Measurements from ENCODE around the gene EPHB1.

Gene EPHB1

DNA sequence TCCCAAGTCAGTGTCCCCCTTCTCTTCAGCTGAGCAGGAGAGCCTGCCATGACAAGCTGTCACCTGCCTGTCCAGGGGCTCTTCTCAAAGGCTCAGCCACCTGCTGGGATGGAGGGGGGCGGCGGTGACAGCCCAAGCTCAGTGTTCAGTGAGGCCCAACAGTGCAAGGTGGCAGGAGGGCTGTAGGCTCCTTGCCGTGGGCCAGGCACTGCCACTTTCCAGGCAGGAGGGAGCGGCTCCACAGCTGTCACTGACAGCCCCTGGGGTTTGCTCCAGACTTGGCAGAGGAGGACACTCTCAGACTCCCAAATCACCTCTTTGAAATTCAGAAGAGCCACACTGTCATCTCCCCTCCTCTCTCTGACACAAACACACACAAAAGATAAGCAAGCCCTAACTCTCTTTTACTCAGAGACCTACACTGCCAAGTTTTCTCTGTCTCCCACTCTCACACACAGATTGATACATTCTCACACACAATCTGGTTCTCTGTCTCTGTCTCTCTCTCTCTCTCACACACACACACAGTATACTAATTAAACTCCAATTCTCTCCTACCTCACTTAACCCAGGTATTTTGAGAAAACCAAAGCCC, 443.3 kb downstream of the EPHB1 start:
- H3K27ac ChIP-seq, result no peak overlapping the region
- no peak for DNase-seq (ENCODE audit: low read depth, low spot score)
- H3K36me3 ChIP-seq (ENCODE audit: insufficient read depth, low read length), result no peaks in the 10 kb centered on the region
- no peaks in the 10 kb centered on the region for H3K9me3 ChIP-seq (ENCODE audit: low read depth, low read length)
- no peak for TF ChIP-seq EZH2 (IDR thresholded peaks at IDR 0.05)
- no peak overlapping the region for H3K4me3 ChIP-seq
- H3K9ac ChIP-seq (ENCODE audit: insufficient read length), result no peak overlapping the region

DNA sequence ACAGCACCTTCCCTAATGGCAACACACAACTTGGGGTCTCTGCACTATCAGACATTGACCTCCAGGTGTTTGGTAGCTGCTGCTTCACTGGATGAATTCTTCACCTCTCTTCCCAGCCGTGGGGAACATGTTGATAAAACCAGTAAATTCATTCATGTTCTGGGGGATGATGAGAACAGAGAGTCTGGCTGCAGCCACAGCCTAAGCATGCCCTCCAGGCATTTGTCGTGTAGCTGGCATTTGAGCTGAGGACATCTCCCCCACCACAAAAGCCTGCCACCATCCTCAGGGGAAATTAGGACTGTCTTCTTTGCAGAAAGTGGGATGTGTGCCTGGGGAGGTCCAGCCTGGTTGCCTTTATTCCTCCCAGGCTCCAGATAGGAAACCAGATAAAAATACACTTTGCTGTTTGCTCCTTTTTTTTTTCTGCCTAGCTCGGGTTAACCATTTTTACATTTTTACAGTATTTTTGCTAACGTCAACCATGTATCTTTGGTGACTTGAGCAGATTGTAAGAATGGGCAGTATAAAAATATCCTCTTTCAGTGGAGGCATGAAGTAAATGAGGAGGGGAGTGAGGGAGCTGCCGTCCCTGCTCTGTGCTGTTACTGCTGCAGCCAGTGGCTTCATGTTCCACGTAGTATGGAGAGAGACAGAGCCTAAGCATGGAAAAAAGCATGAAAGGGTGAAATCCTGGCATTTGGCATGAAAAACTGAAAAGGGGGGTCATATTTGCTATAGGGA, 444.0 kb downstream of the EPHB1 start:
- TF ChIP-seq POLR2AphosphoS5 (IDR thresholded peaks at IDR 0.05; ENCODE audit: borderline replicate concordance, low read depth, low read length), result no peak
- no peak for TF ChIP-seq EZH2 (IDR thresholded peaks at IDR 0.05)
- no peak for TF ChIP-seq FOXP2 (optimal IDR thresholded peaks at IDR 0.05; ENCODE audit: control extremely low read depth, extremely low read length, insufficient read depth)
- Histone ChIP-seq H3K36me3 (ENCODE audit: insufficient read depth, low read length) (no peaks in the 10 kb centered on the region), H3K9me3 (ENCODE audit: low read depth, low read length) (no peaks in the 10 kb centered on the region), H3K27ac (no peak overlapping the region), H3K9ac (ENCODE audit: insufficient read length) (no peak overlapping the region), H3K4me3 (no peak overlapping the region)
- no peak for DNase-seq (ENCODE audit: low read depth, low spot score)

DNA sequence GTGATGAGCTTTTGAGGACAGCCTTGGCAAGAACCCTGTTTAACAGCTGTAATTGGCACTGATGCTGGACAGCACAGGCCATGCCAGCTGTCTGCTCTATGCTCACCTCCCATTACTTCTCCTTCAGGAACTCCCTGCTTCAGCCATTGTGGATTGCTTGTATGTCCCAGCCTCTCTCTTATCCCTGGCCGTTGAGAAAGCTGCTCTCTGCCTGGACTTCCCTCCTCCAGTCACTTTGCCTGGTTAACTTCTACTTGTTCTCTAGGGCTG, 444.5 kb downstream of the EPHB1 start:
- TF ChIP-seq EZH2 (IDR thresholded peaks at IDR 0.05) (no peak), POLR2AphosphoS5 (IDR thresholded peaks at IDR 0.05; ENCODE audit: borderline replicate concordance, low read depth, low read length) (no peak), FOXP2 (optimal IDR thresholded peaks at IDR 0.05; ENCODE audit: control extremely low read depth, extremely low read length, insufficient read depth) (no peak)
- H3K36me3 ChIP-seq (ENCODE audit: insufficient read depth, low read length), result no peaks in the 10 kb centered on the region
- no peak overlapping the region for H3K9ac ChIP-seq (ENCODE audit: insufficient read length)
- H3K4me3 ChIP-seq, result no peak overlapping the region
- H3K27ac ChIP-seq, result no peak overlapping the region
- DNase-seq (ENCODE audit: low read depth, low spot score), result no peak
- H3K9me3 ChIP-seq (ENCODE audit: low read depth, low read length), result no peaks in the 10 kb centered on the region

DNA sequence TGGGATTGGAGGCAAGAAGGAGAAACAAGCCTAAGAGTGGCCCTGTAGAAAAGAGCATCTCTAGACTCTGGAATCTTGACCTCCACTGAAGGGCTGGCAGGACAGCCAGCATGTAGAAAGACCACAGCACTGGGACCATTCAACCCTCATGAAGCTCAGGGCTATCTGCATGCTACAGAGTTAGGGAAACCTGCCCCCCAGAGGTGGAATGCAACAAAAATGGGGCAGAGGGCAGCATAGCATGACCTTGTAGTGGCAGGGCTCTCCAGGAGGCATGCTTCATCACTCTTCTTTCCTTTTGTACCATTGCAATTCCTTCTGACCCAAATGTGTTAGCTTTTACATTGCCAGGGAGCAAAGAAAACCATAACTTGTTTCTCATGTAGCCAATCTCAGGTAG, 445.4 kb downstream of the EPHB1 start:
- Histone ChIP-seq H3K4me3 (no peak overlapping the region), H3K9me3 (ENCODE audit: low read depth, low read length) (no peaks in the 10 kb centered on the region), H3K9ac (ENCODE audit: insufficient read length) (no peak overlapping the region), H3K36me3 (ENCODE audit: insufficient read depth, low read length) (no peaks in the 10 kb centered on the region), H3K27ac (no peak overlapping the region)
- no peak for TF ChIP-seq EZH2 (IDR thresholded peaks at IDR 0.05)
- TF ChIP-seq FOXP2 (optimal IDR thresholded peaks at IDR 0.05; ENCODE audit: control extremely low read depth, extremely low read length, insufficient read depth), result no peak
- TF ChIP-seq POLR2AphosphoS5 (IDR thresholded peaks at IDR 0.05; ENCODE audit: borderline replicate concordance, low read depth, low read length), result no peak
- no peak for DNase-seq (ENCODE audit: low read depth, low spot score)

DNA sequence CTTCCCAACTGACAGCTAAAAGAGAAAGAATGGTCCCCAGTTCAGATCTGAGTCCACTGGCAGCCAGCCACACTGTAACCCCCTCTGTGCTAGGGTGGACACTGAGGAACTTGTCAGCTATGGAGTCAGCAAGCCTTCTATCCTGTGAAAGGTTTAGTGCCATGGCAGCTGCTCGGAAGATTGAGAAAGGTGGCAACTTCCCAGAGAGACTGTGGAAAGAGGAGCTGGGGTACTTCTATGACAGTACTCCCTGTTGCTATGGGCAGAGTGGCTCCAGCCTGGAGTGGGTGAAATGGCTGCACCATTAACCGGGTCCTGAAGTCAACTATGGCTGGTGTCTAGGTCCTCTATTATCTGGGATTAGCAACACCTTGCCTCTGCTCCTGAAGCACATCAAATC, 447.2 kb downstream of the EPHB1 start:
- no peak overlapping the region for H3K9ac ChIP-seq (ENCODE audit: insufficient read length)
- H3K9me3 ChIP-seq (ENCODE audit: low read depth, low read length), result no peaks in the 10 kb centered on the region
- no peaks in the 10 kb centered on the region for H3K36me3 ChIP-seq (ENCODE audit: insufficient read depth, low read length)
- DNase-seq (ENCODE audit: low read depth, low spot score), result no peak
- no peak overlapping the region for H3K27ac ChIP-seq
- H3K4me3 ChIP-seq, result no peak overlapping the region
- TF ChIP-seq POLR2AphosphoS5 (IDR thresholded peaks at IDR 0.05; ENCODE audit: borderline replicate concordance, low read depth, low read length) (no peak), EZH2 (IDR thresholded peaks at IDR 0.05) (no peak), FOXP2 (optimal IDR thresholded peaks at IDR 0.05; ENCODE audit: control extremely low read depth, extremely low read length, insufficient read depth) (no peak)

DNA sequence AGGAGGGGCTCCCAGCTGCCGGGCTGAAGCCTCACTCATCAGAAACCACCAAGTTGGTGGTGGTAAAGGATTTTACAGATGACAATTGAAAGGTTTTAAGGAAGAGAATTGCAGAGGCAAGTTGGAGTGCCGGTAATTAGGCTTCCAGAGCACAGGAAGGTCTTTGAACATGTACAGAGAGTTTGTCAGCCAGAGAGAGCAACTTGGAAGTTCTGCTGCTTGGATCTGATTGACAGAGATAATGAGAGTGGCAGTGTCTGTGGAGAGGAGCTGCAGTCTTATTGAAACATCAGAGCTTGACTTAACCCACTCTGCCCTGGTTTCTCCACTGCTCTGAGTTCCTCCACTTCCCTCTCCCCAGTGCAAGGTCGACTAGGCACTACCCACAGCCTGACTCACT, 448.6 kb downstream of the EPHB1 start:
- Histone ChIP-seq H3K27ac (no peak overlapping the region), H3K9me3 (ENCODE audit: low read depth, low read length) (no peaks in the 10 kb centered on the region), H3K9ac (ENCODE audit: insufficient read length) (no peak overlapping the region), H3K4me3 (no peak overlapping the region), H3K36me3 (ENCODE audit: insufficient read depth, low read length) (no peaks in the 10 kb centered on the region)
- no peak for TF ChIP-seq FOXP2 (optimal IDR thresholded peaks at IDR 0.05; ENCODE audit: control extremely low read depth, extremely low read length, insufficient read depth)
- TF ChIP-seq POLR2AphosphoS5 (IDR thresholded peaks at IDR 0.05; ENCODE audit: borderline replicate concordance, low read depth, low read length), result no peak
- TF ChIP-seq EZH2 (IDR thresholded peaks at IDR 0.05), result no peak
- DNase-seq (ENCODE audit: low read depth, low spot score), result no peak

DNA sequence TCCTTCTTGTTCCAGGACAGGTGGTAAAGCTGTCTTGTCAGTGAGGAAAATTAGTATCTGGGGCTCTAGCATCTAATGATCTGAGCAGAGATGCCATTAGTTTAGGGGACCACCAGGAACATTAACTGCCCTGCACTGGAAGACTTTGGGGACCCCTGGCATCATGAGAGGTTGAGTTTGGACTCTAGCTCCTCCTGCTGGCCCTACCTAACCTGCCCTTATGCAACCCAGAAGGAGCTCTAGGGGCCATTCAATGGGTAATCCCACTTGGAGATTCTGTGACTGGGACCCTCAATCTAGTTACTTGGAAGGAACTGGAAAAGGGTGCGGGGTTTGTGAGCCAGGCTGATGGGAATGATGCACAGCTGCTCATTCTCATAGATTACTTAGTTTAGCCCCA, 451.0 kb downstream of the EPHB1 start:
- no peak overlapping the region for H3K27ac ChIP-seq
- no peak overlapping the region for H3K9ac ChIP-seq (ENCODE audit: insufficient read length)
- no peaks in the 10 kb centered on the region for H3K9me3 ChIP-seq (ENCODE audit: low read depth, low read length)
- no peak for DNase-seq (ENCODE audit: low read depth, low spot score)
- H3K4me3 ChIP-seq, result no peak overlapping the region
- no peaks in the 10 kb centered on the region for H3K36me3 ChIP-seq (ENCODE audit: insufficient read depth, low read length)
- no peak for TF ChIP-seq POLR2AphosphoS5 (IDR thresholded peaks at IDR 0.05; ENCODE audit: borderline replicate concordance, low read depth, low read length)
- TF ChIP-seq FOXP2 (optimal IDR thresholded peaks at IDR 0.05; ENCODE audit: control extremely low read depth, extremely low read length, insufficient read depth), result no peak
- no peak for TF ChIP-seq EZH2 (IDR thresholded peaks at IDR 0.05)

DNA sequence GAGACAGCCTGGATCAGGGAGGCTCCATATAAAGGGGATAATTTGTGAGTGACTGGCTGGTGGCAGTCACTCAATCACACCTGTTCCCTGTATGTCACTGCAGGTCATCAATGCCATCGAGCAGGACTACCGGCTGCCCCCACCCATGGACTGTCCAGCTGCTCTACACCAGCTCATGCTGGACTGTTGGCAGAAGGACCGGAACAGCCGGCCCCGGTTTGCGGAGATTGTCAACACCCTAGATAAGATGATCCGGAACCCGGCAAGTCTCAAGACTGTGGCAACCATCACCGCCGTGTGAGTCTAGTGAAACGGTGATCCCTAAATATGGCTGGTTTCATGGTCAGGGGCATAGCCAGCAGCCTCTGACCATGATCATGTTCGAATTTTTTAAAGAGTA, 453.2 kb downstream of the EPHB1 start:
- no peak overlapping the region for H3K27ac ChIP-seq
- no peak overlapping the region for H3K4me3 ChIP-seq
- H3K36me3 ChIP-seq (ENCODE audit: insufficient read depth, low read length), result no peaks in the 10 kb centered on the region
- no peaks in the 10 kb centered on the region for H3K9me3 ChIP-seq (ENCODE audit: low read depth, low read length)
- TF ChIP-seq POLR2AphosphoS5 (IDR thresholded peaks at IDR 0.05; ENCODE audit: borderline replicate concordance, low read depth, low read length) (no peak), FOXP2 (optimal IDR thresholded peaks at IDR 0.05; ENCODE audit: control extremely low read depth, extremely low read length, insufficient read depth) (no peak), EZH2 (IDR thresholded peaks at IDR 0.05) (no peak)
- DNase-seq (ENCODE audit: low read depth, low spot score), result no peak
- no peak overlapping the region for H3K9ac ChIP-seq (ENCODE audit: insufficient read length)

DNA sequence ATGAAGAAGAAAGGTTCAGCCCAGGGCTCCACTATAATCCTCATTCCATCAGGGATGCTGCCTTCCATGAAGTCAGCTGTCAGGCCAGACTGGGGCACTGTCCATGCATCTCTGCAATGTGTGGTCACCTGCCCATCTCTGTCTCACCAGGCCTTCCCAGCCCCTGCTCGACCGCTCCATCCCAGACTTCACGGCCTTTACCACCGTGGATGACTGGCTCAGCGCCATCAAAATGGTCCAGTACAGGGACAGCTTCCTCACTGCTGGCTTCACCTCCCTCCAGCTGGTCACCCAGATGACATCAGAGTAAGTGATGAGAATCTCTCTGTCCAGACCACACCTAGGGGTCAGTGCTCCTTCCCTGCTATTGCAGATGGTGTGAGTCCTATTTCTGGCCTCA, 454.1 kb downstream of the EPHB1 start:
- no peak for DNase-seq (ENCODE audit: low read depth, low spot score)
- Histone ChIP-seq H3K9ac (ENCODE audit: insufficient read length) (no peak overlapping the region), H3K36me3 (ENCODE audit: insufficient read depth, low read length) (no peaks in the 10 kb centered on the region), H3K27ac (no peak overlapping the region), H3K9me3 (ENCODE audit: low read depth, low read length) (no peaks in the 10 kb centered on the region), H3K4me3 (no peak overlapping the region)
- TF ChIP-seq FOXP2 (optimal IDR thresholded peaks at IDR 0.05; ENCODE audit: control extremely low read depth, extremely low read length, insufficient read depth) (no peak), POLR2AphosphoS5 (IDR thresholded peaks at IDR 0.05; ENCODE audit: borderline replicate concordance, low read depth, low read length) (no peak), EZH2 (IDR thresholded peaks at IDR 0.05) (no peak)
